HUDEP-2 (cell line): ENCODE measurements around the gene CBX4.
A peak's percentile ranks its signal among the peaks of the same experiment; 100 is the strongest.

Experiments
- DNase-seq, 76 experiments: peaks; one replicate each; lab custom pipeline; 2025; ENCODE audit not compliant: unreplicated experiment in 76 of 76; lab: John Stamatoyannopoulos, UW

CBX4 gene

DNA sequence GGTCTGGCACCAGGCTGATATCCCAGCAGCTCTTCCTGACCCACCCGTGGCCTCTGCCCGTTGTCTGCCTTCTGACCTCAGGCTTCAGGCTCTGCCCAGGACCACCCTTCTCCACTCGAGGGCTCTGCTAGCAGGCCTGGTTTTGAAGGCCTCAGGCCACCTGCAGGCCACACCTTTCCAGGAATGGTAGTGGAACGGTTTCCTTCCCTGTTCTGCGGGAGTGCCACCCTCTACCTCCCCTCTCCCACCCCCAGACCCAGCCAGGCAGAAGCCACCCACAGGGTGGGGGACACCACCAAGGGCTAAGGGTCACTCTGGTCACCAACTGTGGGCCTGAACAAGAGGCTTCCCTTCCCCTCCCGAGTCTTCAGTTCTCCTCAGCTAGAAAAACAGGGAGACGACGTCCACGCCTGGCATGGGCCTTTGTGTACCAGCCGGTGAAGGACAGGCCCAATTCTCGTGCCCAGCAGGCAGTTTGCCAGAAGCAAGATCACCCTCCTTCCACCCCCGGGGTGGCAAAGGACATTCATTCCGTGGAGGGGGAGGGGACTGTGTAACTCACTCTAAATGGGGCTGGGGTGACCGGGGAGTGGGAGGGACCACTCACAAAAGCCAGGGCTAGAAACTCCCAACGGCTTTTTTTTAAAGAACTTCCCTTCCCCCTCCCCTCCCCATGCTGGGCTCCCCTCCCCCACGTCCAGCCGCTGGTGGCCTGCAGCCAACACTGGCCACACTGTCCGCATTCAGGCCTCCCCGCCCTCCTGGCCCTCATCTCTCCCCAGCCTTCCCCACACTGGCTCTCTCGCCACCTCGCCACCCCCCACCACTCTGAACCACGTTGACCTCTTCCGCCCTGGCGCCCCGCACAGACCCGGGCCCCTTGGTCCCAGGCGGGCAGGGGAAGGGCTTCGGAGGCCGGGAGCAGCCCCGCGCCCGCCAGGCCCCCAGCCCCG lies 7.7 kb downstream of the CBX4 start:
- DNase-seq = peak in 51 of 76 experiments; percentile 9 to 77 (median 45)

DNA sequence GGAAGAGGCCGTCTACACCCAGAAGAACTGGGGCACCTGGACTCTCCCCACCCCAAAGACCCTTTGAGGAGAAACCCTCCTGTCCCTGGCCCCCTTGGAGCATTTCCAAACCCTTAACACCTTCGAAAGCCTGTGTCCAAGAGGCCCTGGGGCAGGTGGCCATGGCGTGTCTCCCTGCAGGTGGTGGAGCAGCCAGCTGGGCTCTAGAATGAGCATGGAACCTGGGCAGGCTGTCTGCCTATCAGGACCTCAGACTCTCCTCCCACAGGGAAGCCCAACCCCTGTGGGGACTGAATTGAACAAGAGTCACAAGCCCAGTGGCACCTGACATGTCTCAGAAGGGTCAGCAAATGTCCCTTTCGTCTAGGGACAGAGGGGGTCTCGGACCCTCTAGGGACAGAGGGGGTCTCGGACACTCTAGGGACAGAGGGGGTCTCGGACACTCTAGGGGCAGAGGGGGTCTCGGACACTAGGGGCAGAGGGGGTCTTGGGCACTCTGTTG lies 8.4 kb downstream of the CBX4 start:
- peak in 8 of 76 experiments; percentile 13 to 43 (median 20) for DNase-seq

DNA sequence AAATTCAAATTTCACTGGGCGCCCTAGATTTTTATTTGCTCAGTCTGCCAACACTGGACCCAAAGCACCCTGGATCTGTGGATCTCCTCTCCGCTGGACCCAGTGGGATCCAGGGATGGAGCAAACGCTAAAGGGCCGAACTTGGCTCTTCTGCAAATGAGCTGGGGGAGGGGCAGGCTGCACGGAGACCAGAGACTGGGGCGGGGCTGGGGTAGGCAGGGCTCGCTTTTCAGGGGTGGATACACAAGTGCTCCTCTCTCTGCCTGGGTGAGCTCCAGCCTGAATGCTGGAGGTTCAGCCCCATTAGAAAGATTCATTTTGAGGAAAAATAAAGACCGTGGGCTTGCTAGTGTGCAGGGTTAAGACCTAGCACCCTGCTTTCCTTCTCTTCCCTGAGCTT lies 8.9 kb downstream of the CBX4 start:
- peak in 33 of 76 experiments; percentile 17 to 67 (median 35) for DNase-seq

DNA sequence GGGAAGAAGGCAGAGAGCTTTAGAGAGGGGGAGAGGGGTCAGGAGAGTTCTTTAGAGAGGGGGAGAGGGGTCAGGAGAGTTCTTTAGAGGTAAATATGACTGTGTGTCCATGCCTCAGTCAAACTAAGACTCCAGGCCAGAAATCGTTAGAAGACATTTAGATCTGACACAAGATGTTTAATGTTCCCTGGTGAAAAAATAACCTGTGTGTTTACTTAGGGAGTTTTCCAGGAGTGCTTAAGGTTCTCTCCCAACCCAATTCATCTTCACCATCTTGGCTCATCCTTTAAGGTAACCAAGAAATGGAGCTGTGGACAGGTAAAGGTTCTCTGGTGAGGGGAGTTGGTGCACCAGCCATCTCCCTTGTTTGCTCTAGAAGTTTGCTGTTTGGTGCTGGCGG lies 9.8 kb downstream of the CBX4 start:
- DNase-seq = no peak

DNA sequence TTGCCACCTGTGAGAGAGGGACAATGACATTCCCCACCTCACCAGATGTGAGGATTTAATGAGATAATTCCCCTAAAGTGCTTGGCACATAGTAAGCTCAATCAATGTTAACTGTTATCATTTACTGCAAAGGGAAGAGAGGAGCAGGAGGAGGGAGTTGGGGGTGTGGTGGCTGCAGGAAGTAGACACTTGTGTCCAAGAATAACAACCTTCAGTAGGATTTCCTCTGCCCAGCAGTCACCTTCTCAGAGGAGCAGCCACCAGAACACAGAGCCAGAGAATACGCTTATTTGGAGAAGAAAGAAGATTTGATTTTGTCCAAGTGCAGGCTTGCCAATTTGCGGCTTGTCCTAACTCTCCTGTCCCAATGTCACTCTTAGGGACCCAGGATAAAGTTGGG lies 10.2 kb downstream of the CBX4 start:
- no peak for DNase-seq

DNA sequence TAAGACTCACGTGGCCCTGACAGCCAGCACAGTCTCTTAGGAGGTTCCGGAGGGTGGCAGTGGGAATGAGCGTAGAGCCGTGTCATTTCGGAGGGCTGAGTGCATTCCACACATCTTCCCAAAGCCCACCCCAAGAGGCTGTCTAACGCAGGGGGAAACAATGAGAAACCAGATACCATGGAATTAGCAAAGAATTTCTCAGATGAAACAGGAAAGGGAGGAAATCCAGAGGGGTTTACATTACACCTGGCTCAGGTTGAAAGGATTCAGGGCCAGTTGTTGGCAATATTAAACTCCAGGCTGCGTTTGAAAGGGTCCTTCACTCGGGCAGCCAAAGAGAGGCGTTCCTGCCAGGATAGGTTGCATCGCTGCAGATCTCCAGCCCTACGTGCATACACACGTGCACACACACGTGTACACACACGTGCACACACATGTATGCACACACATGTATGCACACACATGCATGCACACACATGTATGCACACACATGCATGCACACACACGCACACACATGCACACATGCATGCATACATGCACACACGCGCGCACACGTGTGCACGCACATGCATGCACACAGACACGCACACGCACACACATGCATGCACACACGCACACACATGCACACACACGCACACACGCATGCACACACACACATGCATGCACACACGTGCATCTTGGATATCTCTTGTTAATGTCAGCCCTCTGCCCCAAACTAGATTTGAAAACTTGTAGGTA lies 12.2 kb downstream of the CBX4 start:
- no peak for DNase-seq

DNA sequence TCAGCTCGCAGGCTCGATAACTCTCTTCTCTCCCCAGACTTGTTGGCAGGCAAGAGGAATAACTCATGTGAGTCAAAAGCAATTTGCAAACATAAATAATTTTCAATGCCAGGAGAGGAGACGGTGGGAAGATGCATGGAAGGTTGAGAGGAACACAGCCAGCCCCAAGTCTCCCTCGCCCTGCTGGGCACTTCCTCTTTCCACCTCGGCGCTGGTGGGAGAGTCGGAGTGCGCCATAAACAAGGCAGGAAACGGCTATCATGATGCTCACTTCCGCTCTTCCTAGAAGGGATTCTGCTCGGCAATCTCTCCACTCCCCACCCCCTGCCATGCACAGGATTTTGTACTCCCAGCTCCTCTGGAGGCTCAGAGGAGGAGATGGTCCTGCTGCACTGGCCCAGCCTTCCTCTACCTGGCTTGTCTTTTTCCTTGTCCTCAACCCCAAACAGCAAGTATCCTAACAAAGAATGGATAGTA lies 13.0 kb downstream of the CBX4 start:
- peak in 10 of 76 experiments; percentile 11 to 37 (median 20) for DNase-seq

DNA sequence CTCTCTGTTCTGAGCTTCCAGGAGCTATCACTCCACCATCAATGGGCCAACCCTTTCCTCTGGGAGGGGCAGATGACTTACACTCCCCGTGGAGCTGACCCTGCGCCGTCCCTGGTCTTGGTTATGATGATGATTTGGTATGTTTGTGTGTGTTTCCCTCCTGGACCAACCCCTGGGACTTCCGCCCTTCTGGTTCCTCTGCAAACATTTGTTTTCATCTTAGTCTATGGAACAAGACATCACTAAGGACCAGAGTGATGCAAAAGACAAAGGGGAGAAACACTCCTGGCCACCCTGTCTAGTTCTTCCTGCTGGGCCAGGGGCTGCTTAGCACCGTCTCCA lies 13.7 kb downstream of the CBX4 start:
- DNase-seq = no peak

DNA sequence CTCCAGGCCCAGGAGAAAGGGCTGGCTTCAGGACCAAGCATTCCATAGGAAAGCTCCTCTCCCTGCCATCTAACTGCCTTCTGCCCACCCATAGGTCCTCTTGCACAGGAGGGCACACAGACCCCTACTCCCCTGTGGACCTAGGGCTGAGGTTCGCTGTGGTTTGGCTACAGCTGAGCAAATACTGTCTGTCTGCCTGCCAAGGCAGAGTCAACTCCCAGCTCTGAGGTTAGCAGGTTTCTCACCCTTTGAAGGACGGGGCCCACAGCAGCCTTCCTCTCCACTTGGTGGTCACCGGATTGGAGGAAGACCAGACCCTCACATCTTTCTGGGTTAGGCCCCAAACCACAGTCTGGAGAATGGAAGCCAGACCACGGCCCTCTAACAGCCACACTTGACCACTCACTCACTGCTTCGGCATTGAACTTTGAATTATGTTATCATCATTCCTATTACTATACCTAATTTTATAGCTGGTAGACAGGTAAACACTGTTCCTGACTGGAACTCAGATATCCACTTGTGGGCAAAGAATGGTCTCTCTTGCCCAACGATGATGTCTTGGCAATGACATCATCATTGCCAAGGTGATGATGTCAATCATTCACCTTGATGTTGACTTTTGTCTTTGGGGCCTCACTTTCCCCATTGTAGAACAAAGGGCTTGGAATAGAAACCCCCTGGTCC lies 14.2 kb downstream of the CBX4 start:
- DNase-seq = no peak

DNA sequence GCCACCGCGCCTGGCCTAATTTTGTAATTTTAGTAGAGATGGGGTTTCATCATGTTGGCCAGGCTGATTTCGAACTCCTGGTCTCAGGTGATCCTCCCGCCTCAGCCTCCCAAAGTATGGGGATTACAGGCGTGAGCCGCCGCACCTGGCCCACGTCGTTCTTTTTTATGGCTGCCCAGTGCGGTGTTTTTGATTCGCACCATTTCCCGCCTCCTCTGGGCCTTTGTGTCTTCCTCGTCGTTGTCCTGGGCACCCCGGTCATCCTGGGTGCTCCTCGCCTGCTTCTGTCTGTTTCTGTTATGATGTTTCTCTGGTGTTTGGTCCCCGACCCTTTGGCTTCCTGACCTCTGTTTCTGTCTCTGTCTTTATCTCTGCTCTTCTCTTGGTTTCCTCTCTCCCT lies 15.0 kb downstream of the CBX4 start:
- no peak for DNase-seq

DNA sequence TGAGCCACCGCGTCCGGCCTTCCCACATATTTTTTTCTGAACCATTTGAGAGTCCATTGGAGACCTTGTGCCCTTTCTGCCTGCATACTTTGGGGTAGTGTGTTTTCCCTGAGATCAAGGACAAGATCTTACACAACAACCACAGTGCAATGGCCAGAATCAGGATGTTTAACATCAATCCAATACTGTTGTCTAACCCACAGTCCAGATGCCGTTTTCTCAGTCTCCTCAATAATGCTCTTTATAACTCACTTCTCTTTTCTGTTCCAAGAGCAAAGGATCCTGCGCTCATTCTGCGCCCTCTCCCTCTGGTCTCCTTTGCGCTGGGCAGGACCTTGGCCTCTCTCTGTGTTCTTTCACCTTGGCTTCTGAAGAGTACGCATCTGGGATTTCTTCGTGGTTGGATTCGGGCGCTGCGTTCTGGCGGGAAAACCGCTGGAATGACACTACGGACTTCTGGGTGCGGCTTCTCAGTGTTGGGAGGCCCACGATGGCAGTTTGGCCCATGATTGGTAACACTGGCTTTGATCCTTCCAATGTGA lies 16.6 kb downstream of the CBX4 start:
- DNase-seq = no peak

DNA sequence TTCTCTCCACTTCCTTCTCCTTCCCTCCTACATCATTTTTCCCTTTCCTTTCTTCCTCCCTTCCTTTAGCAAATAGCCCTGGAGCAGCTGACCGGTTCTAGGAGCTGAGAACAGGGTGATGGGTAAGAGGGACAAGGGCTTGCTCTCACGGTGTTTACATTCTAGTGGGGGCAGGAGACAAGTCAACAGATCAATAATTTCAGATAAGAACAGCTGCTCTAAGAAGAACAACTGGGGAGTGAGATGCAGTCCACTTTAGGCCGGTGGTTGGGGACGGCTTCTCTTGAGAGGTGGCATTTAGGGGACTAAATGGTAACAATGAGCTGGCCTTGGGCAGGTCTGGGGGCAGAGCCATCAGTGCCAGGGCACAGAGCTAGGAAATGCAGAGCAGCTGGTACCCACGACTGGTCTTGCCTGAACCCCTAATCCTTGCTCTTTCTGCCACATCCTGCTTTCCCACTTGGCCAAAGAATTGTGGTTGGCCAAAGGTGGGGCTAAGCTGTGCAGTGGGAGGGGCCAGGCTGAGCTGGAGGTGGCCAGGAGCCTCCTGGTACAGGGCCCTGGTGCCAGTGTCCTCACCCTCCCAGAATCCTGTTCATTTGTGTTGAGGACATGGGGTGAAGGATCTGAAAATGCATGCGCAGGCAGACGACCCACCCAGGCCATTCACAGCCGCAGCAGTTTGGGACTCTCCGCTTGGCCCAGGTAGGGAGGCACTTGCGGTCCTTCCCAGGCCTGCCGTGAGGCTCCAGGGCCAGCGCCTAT lies 17.7 kb downstream of the CBX4 start:
- no peak for DNase-seq

DNA sequence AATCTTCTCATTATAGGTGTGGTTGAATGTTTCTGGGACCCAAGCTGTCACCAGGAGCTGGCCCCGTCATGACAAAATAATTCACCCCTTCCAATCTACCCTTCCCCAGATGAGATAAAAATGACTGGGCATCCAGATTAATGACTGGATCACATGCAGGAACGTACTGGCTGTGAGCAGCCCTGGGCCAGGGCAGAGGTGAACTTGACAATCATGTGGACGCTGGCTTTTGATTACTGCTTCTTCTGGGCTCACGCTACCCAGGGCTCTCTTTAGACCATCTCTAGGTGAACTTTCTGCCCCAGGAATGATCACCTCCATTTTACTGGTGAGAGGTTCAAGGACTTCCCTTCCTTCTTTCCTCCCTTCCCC lies 18.3 kb downstream of the CBX4 start:
- DNase-seq = no peak

DNA sequence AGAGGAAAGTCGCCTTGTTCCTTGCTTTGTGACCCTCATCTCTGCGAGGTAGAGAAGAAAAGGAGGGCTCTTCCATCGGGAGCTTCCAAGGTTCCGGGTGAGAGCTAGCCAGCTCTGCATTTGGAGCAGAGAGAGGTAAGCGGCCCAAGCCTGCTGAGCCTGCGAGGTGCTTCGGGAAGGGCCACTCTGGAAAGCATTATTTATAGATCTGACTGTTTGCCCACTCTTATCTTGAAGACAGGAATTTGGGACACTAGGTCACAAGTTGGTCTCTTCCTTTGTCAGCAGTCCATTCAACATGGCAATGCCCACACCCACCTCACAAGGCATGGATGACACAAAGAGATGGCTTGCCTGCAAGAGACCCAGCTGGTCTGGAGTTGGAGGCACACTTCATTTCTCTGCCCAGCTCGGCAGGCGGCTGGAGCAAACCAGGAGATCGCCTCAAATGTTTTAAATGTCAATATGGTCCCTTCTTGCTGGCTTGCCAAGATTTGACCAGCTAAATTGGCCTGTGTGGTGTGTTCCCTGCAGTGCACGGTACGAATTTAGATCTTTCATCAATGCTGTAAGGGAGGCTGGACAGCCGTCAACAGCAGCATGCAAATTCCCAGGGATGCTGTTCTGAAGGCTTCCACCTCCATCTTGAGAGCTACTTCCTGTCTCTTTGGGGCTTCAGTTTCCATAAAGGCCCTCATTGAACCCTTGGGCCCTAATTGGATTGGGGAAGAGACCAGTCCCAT lies 19.5 kb downstream of the CBX4 start:
- no peak for DNase-seq

DNA sequence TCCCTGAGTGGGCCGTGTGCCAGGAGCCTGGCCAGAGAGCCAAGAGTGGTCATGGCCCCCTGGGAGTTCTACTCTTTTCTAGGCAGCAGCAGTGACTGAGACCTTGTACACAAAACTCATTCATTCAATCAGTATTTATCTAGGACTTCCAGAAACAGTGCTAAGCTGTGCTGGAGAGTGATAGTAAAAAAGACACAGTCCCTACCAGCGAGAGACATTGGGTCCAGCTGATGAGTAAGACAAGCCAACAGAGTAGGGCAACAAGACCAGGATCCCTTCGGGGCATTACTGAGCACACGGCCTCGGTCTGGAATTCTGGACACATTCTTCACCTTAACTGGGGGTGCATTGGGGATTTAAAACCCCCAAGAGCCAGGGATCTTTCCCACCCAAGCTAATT lies 20.2 kb downstream of the CBX4 start:
- DNase-seq = peak in 18 of 76 experiments; percentile 8 to 56 (median 32)

DNA sequence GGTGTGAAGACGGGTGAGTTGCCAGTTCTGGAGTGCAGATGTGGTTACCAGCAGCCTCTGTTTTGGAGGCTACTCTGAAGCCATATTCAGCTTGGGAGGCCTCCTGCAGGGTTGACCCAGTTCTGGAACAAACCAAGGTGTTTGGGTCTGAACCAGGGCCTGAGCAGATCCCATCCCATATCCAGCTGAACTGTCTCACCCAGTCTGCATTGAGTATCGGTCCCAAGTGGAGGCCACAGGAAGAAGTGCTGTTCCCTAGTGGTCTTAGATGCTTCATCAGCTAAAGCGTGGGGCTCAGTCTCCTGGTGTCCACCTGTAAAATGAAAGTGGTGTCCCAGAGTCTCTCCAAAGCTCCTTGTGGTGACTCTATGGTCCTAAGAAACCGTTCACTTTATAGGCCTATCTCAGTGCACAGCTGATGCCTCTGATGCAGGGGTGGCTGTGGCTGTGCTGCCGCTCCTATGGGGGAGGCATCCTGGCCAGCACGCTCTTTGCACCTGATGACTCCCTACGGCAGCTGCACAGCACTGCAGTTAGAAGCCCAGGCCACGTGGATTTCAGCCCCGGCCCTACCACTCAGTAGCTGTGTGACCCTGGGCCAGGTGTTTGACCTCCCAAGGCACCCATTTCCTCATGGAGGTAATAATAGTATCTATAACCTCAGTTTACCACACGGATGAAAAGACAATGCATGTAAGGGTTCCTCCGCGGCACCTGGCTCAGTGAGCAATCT lies 21.0 kb downstream of the CBX4 start:
- no peak for DNase-seq

DNA sequence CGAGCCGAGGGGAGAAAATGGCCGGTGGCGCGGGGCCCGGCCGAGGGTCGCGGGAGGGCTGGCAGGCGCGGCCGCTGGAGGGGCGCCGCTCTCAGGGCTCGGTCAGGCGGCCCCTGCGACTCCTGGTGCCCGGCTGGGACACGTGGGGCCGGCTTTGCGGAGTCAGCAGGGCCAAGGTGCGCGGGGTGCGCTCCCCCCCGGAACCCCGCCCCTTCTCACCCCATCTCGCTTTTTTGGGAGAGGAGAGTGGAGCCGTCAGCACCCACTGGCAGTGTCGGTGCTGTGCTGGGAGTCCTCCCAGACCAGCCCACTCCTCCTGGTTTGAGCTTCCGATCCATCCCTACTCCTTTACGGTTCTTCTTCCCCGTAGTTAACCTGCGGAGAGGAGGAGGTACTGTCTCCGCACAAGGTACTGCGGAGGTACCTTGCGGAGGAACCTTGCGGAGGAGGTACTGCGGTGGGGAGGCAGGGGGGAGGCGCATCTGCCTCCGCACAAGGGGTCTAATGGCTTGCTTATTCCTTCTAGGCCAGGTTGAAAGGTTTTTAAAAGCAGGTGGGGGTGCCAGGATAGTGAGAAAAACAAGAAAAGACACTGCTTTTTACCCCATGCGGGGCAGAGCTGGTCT lies 23.3 kb downstream of the CBX4 start:
- DNase-seq = no peak
